GM10847 (cell line): Measurements from ENCODE around the gene LRRC8B.

Experiments used
- POLR2A ChIP-seq: IDR thresholded peaks from 2 replicates; pipeline ENCODE4 v1.6.1; 2011; ENCODE audit not compliant: insufficient read length; ENCODE audit errors: extremely low read depth

LRRC8B gene

DNA sequence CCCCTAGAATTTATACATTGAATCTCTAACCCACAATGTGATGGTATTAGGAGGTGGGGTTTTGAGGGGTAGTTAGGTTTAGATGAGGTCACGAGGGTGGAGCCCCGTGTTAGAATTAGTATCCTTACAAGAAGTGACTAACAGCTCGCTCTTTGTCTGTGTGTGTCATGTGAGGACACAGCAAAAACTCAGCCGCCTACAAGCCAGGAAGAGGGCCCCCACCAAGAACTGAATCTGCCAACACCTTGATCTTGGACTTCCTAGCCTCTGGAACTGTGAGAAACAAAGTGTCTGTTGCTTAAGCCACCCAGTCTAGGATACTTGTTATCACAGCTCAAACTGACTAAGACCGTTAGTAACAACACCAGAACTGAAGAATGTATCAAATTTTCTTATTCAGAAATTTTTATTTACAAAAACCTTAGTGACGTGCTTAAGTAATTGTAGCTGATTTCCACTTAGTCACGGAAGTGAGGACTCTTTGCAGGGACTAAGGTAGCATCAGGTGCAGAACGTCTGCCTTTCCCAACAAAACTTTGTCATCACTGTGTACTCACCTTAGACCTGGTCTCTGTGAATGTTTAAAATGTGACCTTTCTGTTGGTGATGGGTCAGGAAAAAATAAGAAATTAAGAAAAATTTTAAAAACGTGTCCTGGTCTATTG is 83.8 kb downstream of the LRRC8B start:
- no peak for TF ChIP-seq POLR2A

DNA sequence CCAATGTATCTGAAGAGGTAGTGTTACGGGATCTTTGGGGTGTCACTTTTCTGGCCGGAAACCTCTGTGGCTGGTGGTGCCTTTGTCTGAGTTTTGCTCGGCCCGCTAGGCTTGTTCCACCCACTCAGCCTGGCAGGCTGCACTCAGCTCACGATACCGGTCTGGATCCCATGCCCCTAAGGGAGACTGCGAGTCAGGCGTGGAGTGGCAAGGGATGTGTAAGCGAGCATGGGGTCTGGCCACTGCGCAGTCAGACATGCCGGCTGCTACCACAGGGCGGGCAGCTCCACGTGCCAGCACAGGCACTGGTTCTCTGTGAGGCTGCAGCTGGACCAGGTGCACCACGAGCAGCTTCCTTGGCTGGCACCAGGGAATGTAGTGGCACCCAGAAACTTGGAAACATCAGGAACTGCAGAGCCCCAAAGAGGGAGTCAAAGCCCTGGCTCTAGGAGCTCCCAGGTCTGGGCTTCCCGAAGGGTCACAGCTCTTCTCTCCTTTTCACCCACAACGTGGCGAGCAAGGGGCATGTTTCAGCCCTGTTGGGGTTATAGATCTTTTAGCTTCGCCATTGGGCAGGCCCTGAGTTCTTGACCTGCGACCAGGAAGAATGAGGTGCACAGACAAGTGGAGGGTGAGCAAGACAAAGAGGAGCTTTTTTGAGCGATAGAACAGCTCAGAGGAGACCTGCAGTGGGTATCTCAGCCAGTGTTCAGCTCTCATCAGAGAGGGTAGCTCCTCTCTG is 84.5 kb downstream of the LRRC8B start:
- no peak for TF ChIP-seq POLR2A

- TF ChIP-seq POLR2A, result no peak
These were observed 85.3 kb downstream of the LRRC8B start for GRCh38 chr1:89609781-89610456.

DNA sequence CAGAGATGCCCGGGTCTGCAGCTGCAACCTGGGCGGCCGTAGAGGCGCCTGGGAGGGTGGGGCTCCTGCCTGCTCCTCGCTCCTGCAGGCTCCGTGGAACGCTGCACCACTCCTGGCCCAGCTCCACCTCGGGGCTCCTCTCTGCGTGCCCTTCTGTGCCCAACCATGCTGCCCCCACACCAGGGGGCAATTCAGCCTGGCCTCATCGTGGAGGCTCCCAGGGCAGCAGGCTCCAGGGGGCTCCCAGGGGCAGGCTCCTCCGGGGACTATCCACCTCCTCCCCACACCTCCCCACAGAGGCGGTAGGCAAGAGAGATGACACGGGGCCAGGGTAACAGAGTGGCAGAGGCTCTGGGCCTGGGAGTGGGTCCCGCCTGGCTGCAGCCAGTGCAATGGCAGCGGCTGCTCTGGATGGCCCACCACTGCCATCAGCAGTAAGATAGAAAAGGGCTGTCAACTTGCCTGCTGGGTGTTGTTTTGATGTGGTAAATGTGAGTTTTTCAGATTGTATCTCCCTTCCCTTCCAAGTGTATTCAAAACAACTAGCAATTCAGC is 85.9 kb downstream of the LRRC8B start:
- no peak for TF ChIP-seq POLR2A

DNA sequence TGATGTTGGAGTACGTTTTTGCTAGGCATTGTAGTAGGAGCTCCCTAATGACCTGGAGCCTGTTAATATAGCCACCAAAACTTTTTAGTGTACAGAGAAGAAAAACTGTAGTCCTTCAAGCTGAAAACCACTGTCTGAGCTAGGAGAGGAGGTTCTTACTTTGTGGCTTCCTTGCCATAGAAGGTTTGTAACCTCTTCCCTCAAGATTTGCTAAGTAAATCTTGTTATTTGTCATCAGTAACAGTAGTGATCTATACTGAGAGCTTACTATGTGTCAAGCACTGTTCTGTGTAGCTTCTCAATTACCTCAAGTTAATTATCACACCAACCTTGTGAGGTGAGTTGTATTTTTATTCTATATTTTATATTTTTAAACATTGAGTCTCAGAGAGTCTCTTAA is 87.1 kb downstream of the LRRC8B start:
- no peak for TF ChIP-seq POLR2A

- no peak for TF ChIP-seq POLR2A
These were observed 89.3 kb downstream of the LRRC8B start for GRCh38 chr1:89613928-89614327.

GRCh38 chr1:89615676-89616598 is 91.3 kb downstream of the LRRC8B start:
- TF ChIP-seq POLR2A, result no peak

- TF ChIP-seq POLR2A, result no peak
These were observed 92.4 kb downstream of the LRRC8B start for GRCh38 chr1:89616844-89617627.

DNA sequence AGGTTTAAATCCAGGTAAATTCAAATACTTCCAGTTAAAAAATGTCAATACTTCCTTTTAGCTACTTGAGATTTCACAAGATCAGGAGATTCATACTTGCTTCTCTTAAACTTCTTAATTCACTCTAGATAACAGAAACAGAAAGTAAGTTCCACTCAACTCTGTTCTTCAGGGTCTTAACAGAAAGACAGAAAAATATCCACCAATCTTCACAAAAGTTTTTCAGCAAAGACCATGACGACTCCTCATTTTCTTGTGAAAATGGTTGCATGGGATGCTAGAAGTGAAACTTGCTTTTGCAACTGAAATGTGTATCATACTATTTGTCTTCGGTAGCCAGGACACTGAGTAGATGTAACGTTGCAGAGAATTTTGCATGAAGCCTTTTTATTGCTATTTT is 96.0 kb downstream of the LRRC8B start:
- TF ChIP-seq POLR2A, result no peak

DNA sequence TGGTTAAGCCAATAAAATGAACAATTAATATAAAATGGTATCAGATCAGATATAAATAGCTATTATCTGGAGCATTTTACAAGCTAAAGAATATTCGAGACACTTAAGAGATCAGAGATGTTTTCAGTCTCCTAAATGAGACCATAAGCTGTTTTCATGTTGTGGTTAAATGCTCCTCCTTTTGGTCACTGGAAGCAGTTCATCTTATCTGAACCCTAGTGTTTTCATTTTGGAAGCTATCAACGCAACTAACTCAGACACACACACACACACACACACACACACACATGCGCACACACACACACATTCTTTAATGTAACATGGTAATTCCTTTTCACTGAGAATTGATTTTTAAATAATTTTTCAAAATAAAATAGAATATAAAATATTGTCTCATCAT is 98.3 kb downstream of the LRRC8B start:
- TF ChIP-seq POLR2A, result no peak

DNA sequence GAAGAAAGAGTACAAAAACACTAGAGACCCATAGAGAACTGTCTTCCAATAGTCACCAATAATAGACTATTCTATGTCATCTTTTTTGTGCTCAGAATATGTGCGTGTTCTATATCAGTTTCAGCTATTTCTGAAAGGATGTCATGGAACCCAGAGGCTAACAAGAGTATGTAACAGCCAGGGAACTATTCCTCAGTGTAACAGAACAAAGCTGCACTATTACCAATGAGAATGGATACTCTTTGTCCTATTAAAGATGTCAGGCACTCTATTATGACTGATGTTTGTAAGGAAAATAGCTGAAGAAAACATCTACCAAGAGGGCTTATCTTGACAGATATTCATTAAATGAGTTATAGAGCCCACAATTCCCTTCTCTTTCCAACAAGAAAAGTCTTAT is 99.7 kb downstream of the LRRC8B start:
- no peak for TF ChIP-seq POLR2A

GRCh38 chr1:89624715-89625323 is 100.2 kb downstream of the LRRC8B start:
- TF ChIP-seq POLR2A, result no peak

GRCh38 chr1:89627596-89627962 is 103.0 kb downstream of the LRRC8B start:
- TF ChIP-seq POLR2A, result no peak

DNA sequence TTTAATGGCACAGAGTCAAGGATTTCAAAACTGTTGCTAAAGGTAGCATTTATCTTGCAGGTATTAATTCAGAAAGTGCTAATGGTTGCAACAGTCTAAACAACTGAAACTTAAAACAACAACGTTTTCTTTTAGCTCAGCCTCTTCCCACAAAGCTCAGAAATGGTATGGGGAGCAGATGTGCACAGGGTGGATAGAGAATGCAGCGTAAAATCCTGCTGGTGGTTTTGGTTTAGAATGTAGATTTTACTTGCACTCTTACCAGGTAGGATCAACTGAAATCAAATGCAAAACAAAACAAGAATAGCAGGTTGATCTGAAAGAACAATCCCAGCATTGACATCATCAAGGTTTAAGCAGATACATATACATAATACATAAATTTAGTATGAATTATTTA is 104.5 kb downstream of the LRRC8B start:
- TF ChIP-seq POLR2A, result no peak
